GM23338 (cell line): ENCODE data around the gene HK2. TPM values are rescaled to one million over a fixed set of nuclear protein-coding genes. Genes with fewer than 3 reads are reported as not detected.

Source experiments
- ATAC-seq: fragments of 200-7000 bp; cut with Tn5 transposase; 3 replicates; pipeline ENCODE4 v1.9.1; 2020
- DNase-seq: peaks from one replicate; pipeline ENCODE4 v3.0.0-alpha.2; 2015; ENCODE audit warnings: low spot score
- H2AFZ ChIP-seq: fragments of 200-600 bp; sonication (generic); 2 replicates; pipeline ENCODE4 v1.8.0; 2016; ENCODE audit warnings: antibody characterized with exemption, mild to moderate bottlenecking, moderate library complexity
- H3F3A ChIP-seq: fragments of 200-600 bp; sonication (generic); replicated peaks from 2 replicates; pipeline ENCODE4 v1.8.0; 2017; ENCODE audit warnings: antibody characterized with exemption, mixed run types, low read depth
- H3K27ac ChIP-seq: fragments of 200-600 bp; sonication (generic); 2 replicates; pipeline ENCODE4 v1.6.1; 2016; ENCODE audit warnings: low read depth
- H3K27me3 ChIP-seq: fragments of 200-600 bp; sonication (generic); 2 replicates; pipeline ENCODE4 v1.8.0; 2016; ENCODE audit warnings: mild to moderate bottlenecking, mixed run types, moderate library complexity; ENCODE audit not compliant: insufficient read depth
- H3K36me3 ChIP-seq: fragments of 200-600 bp; sonication (generic); 2 replicates; pipeline ENCODE4 v1.8.0; 2016; ENCODE audit warnings: mild to moderate bottlenecking; ENCODE audit not compliant: insufficient read depth
- H3K4me1 ChIP-seq: fragments of 200-600 bp; sonication (generic); 2 replicates; pipeline ENCODE4 v1.8.0; 2016; ENCODE audit warnings: mild to moderate bottlenecking, moderate library complexity; ENCODE audit not compliant: insufficient read depth
- H3K4me2 ChIP-seq: fragments of 200-600 bp; sonication (generic); 2 replicates; pipeline ENCODE4 v1.7.1; 2017; ENCODE audit warnings: mixed run types
- H3K4me3 ChIP-seq: fragments of 200-600 bp; sonication (generic); 2 replicates; pipeline ENCODE4 v1.6.1; 2016; ENCODE audit warnings: mixed run types
- H3K79me2 ChIP-seq: fragments of 200-600 bp; sonication (generic); replicated peaks from 2 replicates; pipeline ENCODE4 v1.8.0; 2017; ENCODE audit warnings: mild to moderate bottlenecking; ENCODE audit not compliant: insufficient read depth
- H3K9me2 ChIP-seq: fragments of 200-600 bp; sonication (generic); 2 replicates; pipeline ENCODE4 v1.8.0; 2017; ENCODE audit not compliant: insufficient read depth
- H4K20me1 ChIP-seq: fragments of 200-600 bp; sonication (generic); replicated peaks from 2 replicates; pipeline ENCODE4 v1.8.0; 2017; ENCODE audit warnings: mild to moderate bottlenecking; ENCODE audit not compliant: insufficient read depth
- H3K27ac Mint-ChIP-seq: 2 replicates; pipeline ENCODE4 v1.8.0; 2020; ENCODE audit warnings: inconsistent platforms, mild to moderate bottlenecking, moderate library complexity, mixed read lengths
- H3K27me3 Mint-ChIP-seq: 3 replicates; pipeline ENCODE4 v1.8.0; 2022; ENCODE audit warnings: low read depth, mild to moderate bottlenecking, moderate library complexity, mixed read lengths, inconsistent platforms; ENCODE audit not compliant: insufficient read depth, poor library complexity
- H3K36me3 Mint-ChIP-seq: 3 replicates; pipeline ENCODE4 v1.8.0; 2021; ENCODE audit warnings: low read depth, mild to moderate bottlenecking, inconsistent platforms, moderate library complexity, mixed read lengths
- H3K4me1 Mint-ChIP-seq: 3 replicates; pipeline ENCODE4 v1.8.0; 2020; ENCODE audit warnings: mild to moderate bottlenecking, inconsistent platforms, mixed read lengths
- H3K4me3 Mint-ChIP-seq: 3 replicates; pipeline ENCODE4 v1.8.0; 2021; ENCODE audit warnings: moderate library complexity, mild to moderate bottlenecking, inconsistent platforms, mixed read lengths
- H3K9me3 Mint-ChIP-seq: 3 replicates; pipeline ENCODE4 v1.8.0; 2020; ENCODE audit warnings: moderate library complexity, mild to moderate bottlenecking, inconsistent platforms, mixed read lengths
- CREB1 ChIP-seq: fragments of 250-450 bp; sonication (Bioruptor Pico); IDR thresholded peaks from 2 replicates; pipeline ENCODE4 v1.5.0; 2020; ENCODE audit warnings: low read depth, mild to moderate bottlenecking, moderate library complexity
- CTCF ChIP-seq, 2 experiments: fragments of 200-600 bp in 1 of 2; sonication (generic) in 1 of 2; conservative IDR thresholded peaks; 2 replicates each; pipeline versions ENCODE4 v1.5.1 to v1.6.1; 2016 to 2017; ENCODE audit warnings: antibody characterized with exemption in 2 of 2, low read depth in 2 of 2, mild to moderate bottlenecking in 2 of 2, moderate library complexity in 1 of 2
- EZH2 ChIP-seq: fragments of 200-600 bp; sonication (generic); IDR thresholded peaks from one replicate; pipeline ENCODE4 v1.8.0; 2017; ENCODE audit warnings: antibody characterized with exemption, mild to moderate bottlenecking, low read depth; ENCODE audit not compliant: unreplicated experiment
- JUNB ChIP-seq: IDR thresholded peaks from one replicate; pipeline ENCODE4 v1.6.1; 2016; ENCODE audit warnings: antibody characterized with exemption; ENCODE audit not compliant: unreplicated experiment
- POLR2AphosphoS5 ChIP-seq: IDR thresholded peaks from 2 replicates; pipeline ENCODE4 v1.6.1; 2016; ENCODE audit warnings: antibody characterized with exemption, low read depth
- REST ChIP-seq: IDR thresholded peaks from one replicate; pipeline ENCODE4 v1.6.1; 2018; ENCODE audit warnings: antibody characterized with exemption; ENCODE audit not compliant: unreplicated experiment
- ZNF462 ChIP-seq: fragments of 250-450 bp; sonication (Bioruptor Pico); IDR thresholded peaks from 2 replicates; pipeline ENCODE4 v1.5.0; 2020; ENCODE audit warnings: mild to moderate bottlenecking, moderate library complexity
- long read RNA-seq: library from polyadenylated mRNA; unstranded; transcript quantifications from one replicate; pipeline ENCODE4 v2.0.0, GENCODE V29; 2020; ENCODE audit not compliant: unreplicated experiment
- polyA plus RNA-seq: library from polyadenylated mRNA; unstranded; fragments of >200 nt; fragmentation: Nextera tagmentation; extraction: Ambion mirVana; gene quantifications from 2 replicates; pipeline ENCODE4 v1.2.1, GENCODE V29; 2016
- total RNA-seq: library from RNA; depleted of rRNA; stranded (reverse); fragments of >200 nt; shearing (Covaris generic); gene quantifications from 2 replicates; pipeline ENCODE4 v1.2.3, GENCODE V29; 2014; rRNA removed

The HK2 gene
- total RNA-seq: 54.7 and 56.0 TPM in 2 replicates
- 23.2 and 24.3 TPM in 2 replicates for polyA plus RNA-seq
- long read RNA-seq, partial matches to known transcripts: 1 of 2 reads
- long read RNA-seq, other reads (novel, unspliced or antisense): 1 of 2 reads

GRCh38 chr2:74833418-74834233 is at the start of gene HK2:
HK2 (plus strand) TSS chr2:74834127; CDS start chr2:74834581, 454 bp downstream.
- Mint-ChIP-seq H3K36me3 (peaks cover 6% of the 10 kb centered on the region), H3K27me3 (peaks cover 10% of the 10 kb centered on the region), H3K4me1 (peaks cover 40% of the 10 kb centered on the region), H3K4me3 (peak within 1 kb of the TSS; percentile 95), H3K9me3 (peaks cover 2% of the 10 kb centered on the region; the same call in 2 of the 3 replicates), H3K27ac (peak within 1 kb of the TSS; percentile 94)
- peaks cover 5% of the 10 kb centered on the region; the same call in 1 of the 2 replicates for H3K9me2 ChIP-seq
- H3K79me2 ChIP-seq: peaks cover 35% of the 10 kb centered on the region
- H2AFZ ChIP-seq: no peak within 1 kb of the TSS
- H3K27me3 ChIP-seq: no peaks in the 10 kb centered on the region
- H3F3A ChIP-seq: peaks cover 12% of the 10 kb centered on the region
- H3K4me3 ChIP-seq: peak within 1 kb of the TSS; percentile 98
- peaks cover 23% of the 10 kb centered on the region for H3K4me1 ChIP-seq
- peaks cover 19% of the 10 kb centered on the region for H4K20me1 ChIP-seq
- no peaks in the 10 kb centered on the region for H3K36me3 ChIP-seq
- peak within 1 kb of the TSS; percentile 99 for H3K27ac ChIP-seq
- DNase-seq (peak; percentile 92), ATAC-seq (peak; percentile 51)
- TF ChIP-seq CTCF (conservative IDR thresholded peaks at IDR 0.05; ENCODE audit: low read depth in 2 of 2) (no peak), CREB1 (peak; percentile 67; the same call in 1 of the 2 replicates), POLR2AphosphoS5 (peak; percentile 71)
- peak within 1 kb of the TSS; percentile 99 for H3K4me2 ChIP-seq

- H3K4me3 Mint-ChIP-seq: no peak overlapping the region
- H4K20me1 ChIP-seq: no peaks in the 10 kb centered on the region
Observed at GRCh38 chr2:74789271-74789670, 44.7 kb upstream of the HK2 start.

More at GRCh38 chr2:74789271-74789670, 44.7 kb upstream of the HK2 start:
- Histone ChIP-seq H3K27me3 (no peaks in the 10 kb centered on the region), H3K4me2 (no peak overlapping the region), H2AFZ (no peak overlapping the region), H3F3A (no peaks in the 10 kb centered on the region), H3K4me1 (no peaks in the 10 kb centered on the region), H3K36me3 (no peaks in the 10 kb centered on the region), H3K27ac (no peak overlapping the region), H3K79me2 (no peaks in the 10 kb centered on the region), H3K9me2 (no peaks in the 10 kb centered on the region), H3K4me3 (no peak overlapping the region)
- Mint-ChIP-seq H3K36me3 (no peaks in the 10 kb centered on the region; the same call in 2 of the 3 replicates), H3K27ac (no peak overlapping the region), H3K27me3 (peaks cover 3% of the 10 kb centered on the region), H3K4me1 (no peaks in the 10 kb centered on the region), H3K9me3 (peaks cover 13% of the 10 kb centered on the region; the same call in 2 of the 3 replicates)
- no peak for DNase-seq
- TF ChIP-seq EZH2 (no peak), CREB1 (no peak), ZNF462 (CRISPR knock-in tag) (no peak), JUNB (no peak), REST (no peak)
- ATAC-seq: no peak
